DMS53 treated with DMSO at 0.1 percent for 48 hours (cell line): ENCODE data around the gene ZDHHC3.
A peak's percentile ranks its signal among the peaks of the same experiment; 100 is the strongest.
"Not testable (repeated sequence)": the region's sequence is repeated elsewhere in the genome, so short reads cannot be mapped to it uniquely, and the experiment has no call there.

Source experiments
- DNase-seq: peaks from one replicate; lab custom pipeline; 2025; ENCODE audit not compliant: unreplicated experiment; lab: John Stamatoyannopoulos, UW

ZDHHC3 gene

GRCh38 chr3:44966795-44967278 is 9.1 kb downstream of the ZDHHC3 start:
- no peak for DNase-seq

- DNase-seq: no peak
Observed at GRCh38 chr3:44965165-44965564, 10.8 kb downstream of the ZDHHC3 start.

DNA sequence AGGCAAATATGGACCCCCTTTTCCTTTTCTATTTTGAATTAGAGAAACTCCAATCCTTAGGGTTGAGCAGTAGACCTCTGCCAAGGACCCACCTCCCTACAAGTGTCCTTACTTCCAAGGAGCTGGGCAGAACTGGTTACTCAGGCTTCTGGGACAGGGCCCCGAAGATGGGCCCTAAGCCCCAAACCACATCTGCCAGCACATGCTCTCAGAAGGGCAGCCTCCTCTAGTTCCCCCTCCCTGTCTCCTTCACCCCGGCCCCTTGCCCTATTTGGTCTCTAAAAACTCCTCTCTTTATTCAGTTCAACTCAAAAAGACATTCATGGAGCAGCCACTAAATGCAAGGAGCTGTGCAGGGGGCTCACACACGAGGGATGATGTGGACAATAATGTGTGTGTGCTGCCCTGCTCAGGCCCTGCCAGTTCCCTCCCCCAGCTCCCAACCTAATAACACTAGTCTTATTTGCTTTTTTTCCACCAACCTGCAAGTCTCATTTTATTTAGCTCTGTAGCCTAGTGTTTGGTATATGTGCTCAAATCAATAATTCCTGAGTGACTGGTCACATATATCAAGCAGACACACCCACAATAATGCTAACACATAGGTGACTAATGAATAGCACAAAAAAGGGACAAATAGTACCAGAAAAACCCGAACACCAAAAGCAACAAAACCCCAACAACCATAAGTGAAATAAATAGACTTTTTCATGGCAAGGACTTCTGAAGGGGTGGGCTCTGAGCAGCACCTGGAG is 12.2 kb downstream of the ZDHHC3 start:
- DNase-seq: no peak

DNA sequence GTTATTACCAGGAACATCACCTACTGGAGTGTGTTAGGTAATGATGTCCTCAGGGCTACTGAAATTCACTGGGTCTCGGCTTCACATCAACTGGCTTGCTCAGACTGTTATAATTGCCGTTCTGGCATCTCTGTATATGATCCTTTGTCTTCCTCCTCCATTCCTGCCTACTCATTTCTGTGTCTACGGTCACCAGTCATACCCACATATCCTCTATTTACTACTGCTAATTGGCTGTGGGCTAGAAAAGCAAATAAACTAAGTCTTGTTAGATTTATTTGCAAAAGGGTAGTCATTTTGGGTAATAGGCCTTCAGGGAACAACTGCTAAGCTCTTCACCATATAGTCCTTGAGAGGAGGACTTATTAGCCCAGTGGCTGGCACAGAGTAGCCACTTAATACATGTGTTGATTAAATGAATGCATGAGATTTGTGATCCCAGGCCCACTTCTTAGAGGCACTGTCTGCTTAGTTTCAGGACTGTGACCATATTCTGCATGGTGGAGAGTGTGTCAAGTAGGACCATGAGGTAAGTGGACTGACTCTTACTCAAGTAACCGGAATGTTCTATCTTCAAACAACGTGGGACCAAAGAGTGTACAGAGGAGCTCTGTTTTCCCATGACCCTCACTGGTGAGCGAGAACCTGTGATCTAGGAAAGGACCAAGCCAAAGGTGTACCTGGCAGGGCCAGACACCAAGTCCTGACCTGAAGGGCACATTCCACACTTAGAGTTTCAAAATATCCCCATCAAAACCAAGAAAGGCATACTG is 13.2 kb downstream of the ZDHHC3 start:
- DNase-seq: no peak

- DNase-seq: no peak
Observed at GRCh38 chr3:44961888-44962287, 14.1 kb downstream of the ZDHHC3 start.

GRCh38 chr3:44960387-44961026 is 15.5 kb downstream of the ZDHHC3 start:
- no peak for DNase-seq

- DNase-seq: no peak
Observed at GRCh38 chr3:44958386-44958785, 17.6 kb downstream of the ZDHHC3 start.

DNA sequence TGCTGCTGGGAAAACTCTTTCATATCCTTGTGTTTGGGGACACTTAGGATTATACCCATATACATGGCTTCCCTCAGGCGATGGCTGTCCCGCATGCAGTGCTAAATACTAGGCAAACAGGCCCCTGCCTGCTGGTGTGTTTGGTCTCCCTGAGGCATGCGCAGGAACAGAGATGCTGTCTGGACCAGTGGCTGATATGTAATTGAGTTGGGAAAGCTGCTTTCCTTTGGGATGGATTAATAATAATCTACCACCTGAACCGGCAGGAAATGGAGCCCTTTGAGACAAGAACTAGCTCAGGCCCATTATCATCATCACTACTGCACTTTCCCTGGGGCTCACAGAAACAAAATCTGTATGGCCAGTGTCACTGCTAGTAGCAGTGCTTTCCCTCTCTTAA is 18.0 kb downstream of the ZDHHC3 start:
- no peak for DNase-seq

GRCh38 chr3:44955917-44956316 is 20.1 kb downstream of the ZDHHC3 start:
- no peak for DNase-seq

- DNase-seq: peak; percentile 24
Observed at GRCh38 chr3:44954962-44955361, 21.0 kb downstream of the ZDHHC3 start.

- DNase-seq: no peak
Observed at GRCh38 chr3:44954304-44954703, 21.7 kb downstream of the ZDHHC3 start.

DNA sequence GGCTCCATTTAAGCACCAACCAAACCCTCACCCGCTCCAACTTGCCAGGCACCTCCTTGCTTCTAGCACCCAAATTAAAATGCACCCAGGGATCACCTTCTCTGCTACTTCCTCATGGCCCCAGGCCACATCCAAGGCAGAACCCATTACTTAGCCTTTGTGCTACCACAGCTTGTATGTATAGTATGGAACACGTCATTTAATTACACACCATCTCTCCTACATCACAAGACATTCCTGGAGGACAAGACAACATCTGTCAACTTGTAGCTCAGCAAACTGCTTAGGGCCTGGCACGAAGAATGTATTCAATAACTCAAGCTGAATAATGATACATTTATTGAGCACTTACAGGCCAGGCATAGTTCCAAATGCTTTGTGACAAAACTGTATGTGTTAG is 23.3 kb downstream of the ZDHHC3 start:
- DNase-seq: no peak

- DNase-seq: no peak
Observed at GRCh38 chr3:44950275-44950734, 25.7 kb downstream of the ZDHHC3 start.

DNA sequence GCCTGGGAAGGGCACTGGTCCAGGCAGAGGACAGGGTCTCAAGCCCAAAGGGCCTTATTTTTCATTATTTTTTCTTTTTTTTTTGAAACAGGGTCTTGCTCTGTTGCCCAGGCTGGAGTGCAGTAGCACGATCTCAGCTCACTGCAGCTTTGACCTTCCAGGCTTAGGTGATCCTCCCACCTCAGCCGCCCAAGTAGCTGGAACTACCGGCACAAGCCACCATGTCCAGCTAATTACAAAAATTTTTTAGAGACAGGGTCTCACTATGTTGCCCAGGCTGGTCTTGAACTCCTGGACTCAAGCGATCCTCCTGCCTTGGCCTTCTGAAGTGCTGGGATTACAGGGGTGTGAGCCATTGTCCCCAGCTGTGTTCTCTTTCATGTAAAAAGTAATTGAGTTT is 26.2 kb downstream of the ZDHHC3 start:
- DNase-seq: not testable (repeated sequence)

DNA sequence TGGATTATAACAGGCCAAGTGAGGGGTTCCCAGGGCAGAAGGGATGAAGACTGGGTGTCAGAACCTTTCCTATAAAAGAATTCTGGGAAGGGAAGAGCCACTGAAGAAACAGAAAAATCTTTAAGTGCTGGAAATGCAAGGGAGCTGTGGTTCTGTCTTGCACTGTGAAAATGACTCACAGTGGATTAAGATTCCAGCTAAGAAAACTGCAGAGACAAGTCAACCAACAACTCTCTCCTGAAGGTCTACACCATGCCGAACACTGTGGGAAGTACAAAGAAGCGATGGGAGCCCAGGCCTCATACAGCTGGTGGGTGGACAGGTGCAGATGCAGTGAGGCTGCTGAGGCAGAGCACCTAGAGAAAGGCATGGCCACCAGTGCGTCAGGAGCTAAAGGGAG is 27.7 kb downstream of the ZDHHC3 start:
- no peak for DNase-seq

DNA sequence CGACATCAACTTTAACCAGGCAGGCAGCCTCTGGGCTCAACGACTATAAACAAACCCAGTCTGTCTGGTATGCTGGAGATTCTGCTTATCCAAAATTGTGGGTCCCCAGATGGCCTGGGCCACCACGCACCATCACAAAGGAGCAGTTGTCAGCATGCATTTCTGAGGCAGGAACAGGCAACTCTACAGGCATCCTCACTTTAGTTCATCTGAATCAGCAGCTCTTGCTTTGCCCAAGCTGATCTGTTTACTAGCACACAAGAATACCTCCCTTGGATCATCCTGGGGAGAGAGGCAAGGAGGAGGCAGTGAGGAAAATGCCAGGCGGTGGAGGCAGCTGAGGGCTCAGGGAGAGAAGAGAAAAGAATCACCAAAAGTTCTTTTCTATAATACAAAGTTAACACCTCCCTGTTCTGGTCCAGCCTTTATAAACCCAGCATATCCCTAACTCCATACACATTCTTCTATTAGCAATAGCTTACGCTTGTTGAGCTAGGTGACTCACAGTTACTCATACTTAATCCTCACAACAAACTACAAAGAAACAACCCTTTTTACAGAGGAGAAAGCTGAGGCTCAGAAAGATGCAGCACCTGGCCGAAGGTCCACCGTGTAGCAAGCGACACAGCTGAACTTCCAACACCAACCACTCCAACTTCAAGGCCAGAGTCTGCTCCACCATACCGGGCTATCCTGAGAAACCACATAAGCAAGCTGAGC is 33.6 kb downstream of the ZDHHC3 start:
- no peak for DNase-seq

GRCh38 chr3:44939581-44940036 is 36.4 kb downstream of the ZDHHC3 start:
- DNase-seq: no peak

GRCh38 chr3:44932986-44933944 is 42.7 kb downstream of the ZDHHC3 start:
- DNase-seq: no peak

- DNase-seq: no peak
Observed at GRCh38 chr3:44932271-44932670, 43.7 kb downstream of the ZDHHC3 start.

DNA sequence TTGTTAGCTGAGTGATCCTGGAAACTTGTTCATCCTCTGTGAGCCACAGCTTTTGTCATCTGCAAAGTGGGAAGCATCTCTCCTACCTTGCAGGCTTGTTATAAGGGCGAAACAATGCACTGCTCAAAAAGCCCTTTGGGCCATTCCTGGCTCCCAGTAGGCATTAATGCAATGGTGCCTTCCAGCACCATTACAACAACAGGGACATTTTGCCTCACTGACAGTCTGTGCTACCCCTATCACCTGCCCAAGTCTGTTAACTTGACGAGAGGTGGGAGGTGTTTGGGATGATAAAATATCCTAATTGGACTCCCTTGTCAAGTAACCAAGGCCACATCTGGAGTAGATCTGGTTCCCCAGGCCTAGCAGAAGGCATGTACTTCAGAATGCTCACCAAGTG is 44.2 kb downstream of the ZDHHC3 start:
- no peak for DNase-seq
